ENCODE measurements around the gene TSPAN5.

GRCh38 chr4:98706935-98707334 lies 48.5 kb upstream of the TSPAN5 start:
- TF ChIP-seq CTCF (IDR thresholded peaks at IDR 0.05; ENCODE audit: insufficient read depth, low read length), result no peak
- no peak for TF ChIP-seq REST (IDR thresholded peaks at IDR 0.05; ENCODE audit: insufficient replicate concordance, low read depth)
- no peak for TF ChIP-seq POLR2AphosphoS5 (IDR thresholded peaks at IDR 0.05; ENCODE audit: low read depth)

Measured in HL-60 (cell line).